ENCODE data around the gene MAD1L1.

GRCh38 chr7:1892011-1892965 is 340.5 kb downstream of the MAD1L1 start:
- TF ChIP-seq CTCF (IDR thresholded peaks at IDR 0.05) (no peak), POLR2A (IDR thresholded peaks at IDR 0.05) (no peak)
